Right hindlimb (tissue), 1 donor: ENCODE results near the gene ZFAND3.
"Not testable (repeated sequence)": the region's sequence is repeated elsewhere in the genome, so short reads cannot be mapped to it uniquely, and the experiment has no call there.

Experiments used
- DNase-seq: peaks from one replicate; pipeline ENCODE4 v3.0.0-alpha.2; 2018

The ZFAND3 gene

GRCh38 chr6:37866590-37867507, 47.3 kb downstream of the ZFAND3 start:
- no peak for DNase-seq

GRCh38 chr6:37867756-37868446, 48.4 kb downstream of the ZFAND3 start:
- no peak for DNase-seq

GRCh38 chr6:37868447-37868825, 48.9 kb downstream of the ZFAND3 start:
- DNase-seq, result no peak

- DNase-seq, result no peak
These were observed 52.3 kb downstream of the ZFAND3 start for GRCh38 chr6:37871616-37872372.

- no peak for DNase-seq
These were observed 52.8 kb downstream of the ZFAND3 start for GRCh38 chr6:37872373-37872745.

GRCh38 chr6:37874726-37875125, 55.2 kb downstream of the ZFAND3 start:
- DNase-seq, result no peak

GRCh38 chr6:37875561-37876309, 56.2 kb downstream of the ZFAND3 start:
- no peak for DNase-seq

GRCh38 chr6:37876843-37877242, 57.3 kb downstream of the ZFAND3 start:
- DNase-seq, result no peak

- no peak for DNase-seq
These were observed 58.0 kb downstream of the ZFAND3 start for GRCh38 chr6:37877373-37878149.

GRCh38 chr6:37878150-37878710, 58.7 kb downstream of the ZFAND3 start:
- DNase-seq, result no peak

GRCh38 chr6:37880602-37881001, 61.1 kb downstream of the ZFAND3 start:
- not testable (repeated sequence) for DNase-seq

GRCh38 chr6:37882292-37882691, 62.8 kb downstream of the ZFAND3 start:
- DNase-seq, result no peak

- no peak for DNase-seq
These were observed 63.3 kb downstream of the ZFAND3 start for GRCh38 chr6:37882724-37883413.

GRCh38 chr6:37884548-37884947, 65.0 kb downstream of the ZFAND3 start:
- no peak for DNase-seq

- no peak for DNase-seq
These were observed 69.5 kb downstream of the ZFAND3 start for GRCh38 chr6:37889051-37889450.

- no peak for DNase-seq
These were observed 70.0 kb downstream of the ZFAND3 start for GRCh38 chr6:37889486-37889885.

- DNase-seq, result no peak
These were observed 71.5 kb downstream of the ZFAND3 start for GRCh38 chr6:37891072-37891471.

- no peak for DNase-seq
These were observed 73.7 kb downstream of the ZFAND3 start for GRCh38 chr6:37893257-37893656.

- not testable (repeated sequence) for DNase-seq
These were observed 74.2 kb downstream of the ZFAND3 start for GRCh38 chr6:37893734-37894133.

- no peak for DNase-seq
These were observed 75.1 kb downstream of the ZFAND3 start for GRCh38 chr6:37894585-37894984.

GRCh38 chr6:37897321-37897720, 77.8 kb downstream of the ZFAND3 start:
- DNase-seq, result no peak
